Gastroesophageal sphincter (tissue), 3 donors: ENCODE results near the gene SMAP2.

Experiments
- CTCF ChIP-seq, 4 experiments: fragments of 200-600 bp in 2 of 4; fragments of 450-650 bp in 2 of 4; sonication (generic) in 1 of 4; IDR thresholded peaks; one replicate each; pipeline ENCODE4 v1.5.1; 2017 to 2019; ENCODE audit warnings: antibody characterized with exemption in 4 of 4, mild to moderate bottlenecking in 2 of 4, moderate library complexity in 2 of 4
- EP300 ChIP-seq: sonication (generic); formaldehyde crosslinking; IDR thresholded peaks from one replicate; pipeline ENCODE4 v1.6.1; 2017; ENCODE audit warnings: antibody characterized with exemption, mild to moderate bottlenecking
- POLR2A ChIP-seq, 2 donors: fragments of 450-650 bp; IDR thresholded peaks; one replicate each; pipeline ENCODE4 v1.6.1; 2017; ENCODE audit warnings: antibody characterized with exemption in 2 of 2, mild to moderate bottlenecking in 2 of 2, moderate library complexity in 1 of 2

- TF ChIP-seq POLR2A (IDR thresholded peaks at IDR 0.05): no peak
- TF ChIP-seq CTCF (IDR thresholded peaks at IDR 0.05): no peak
- TF ChIP-seq EP300: no peak
These were observed 15.8 kb downstream of the SMAP2 start for GRCh38 chr1:40389322-40389803.
